ENCODE results near the gene IL17D. TPM values are rescaled to one million over a fixed set of nuclear protein-coding genes. Genes with fewer than 3 reads are reported as not detected.

The IL17D gene
- total RNA-seq, 1 experiment from 2014 or later, result 2.2 TPM

GRCh38 chr13:20767309-20767943 lies 63.9 kb downstream of the IL17D start:
- no peak for TF ChIP-seq CTCF (IDR thresholded peaks at IDR 0.05; ENCODE audit: insufficient read depth in 1 of 2, low read depth in 1 of 2, low read length in 1 of 2, severe bottlenecking in 1 of 2, unreplicated experiment in 1 of 2)
- H3K4me1 ChIP-seq, result no peaks in the 10 kb centered on the region
- H3K27me3 ChIP-seq (replicated peaks; ENCODE audit: control insufficient read depth, insufficient read depth, low read length), result no peaks in the 10 kb centered on the region
- ChIA-PET POLR2A (interaction anchor here (0.6 kb wide), 1 partner anchor 169 kb away, joined by 7 read pairs; no protein-coding TSS in a partner anchor), CTCF (interaction anchor here (0.6 kb wide), 1 partner anchor 32 kb away, joined by 7 read pairs; no protein-coding TSS in a partner anchor)
- Mint-ChIP-seq H3K27ac (ENCODE audit: unreplicated experiment) (no peak overlapping the region), H3K4me1 (ENCODE audit: low read depth, unreplicated experiment) (peaks cover 12% of the 10 kb centered on the region), H3K27me3 (ENCODE audit: insufficient read depth, unreplicated experiment) (no peaks in the 10 kb centered on the region), H3K9me3 (ENCODE audit: unreplicated experiment) (peaks cover 22% of the 10 kb centered on the region), H3K4me3 (ENCODE audit: unreplicated experiment) (no peak overlapping the region), H3K36me3 (ENCODE audit: insufficient read depth, unreplicated experiment) (peaks cover 21% of the 10 kb centered on the region)
- H3K36me3 ChIP-seq (ENCODE audit: control insufficient read depth, insufficient read depth, low read length), result no peaks in the 10 kb centered on the region
- DNase-seq, result no peak
- H3K4me3 ChIP-seq (ENCODE audit: low read depth, low read length), result no peak overlapping the region
- BruUV-seq (replicated peaks), result no TSS peak
- intact Hi-C loops (cut with micrococcal nuclease; ENCODE audit: unreplicated experiment), result no loop called here
- peaks cover 8% of the 10 kb centered on the region for H3K9me3 ChIP-seq

- intact Hi-C loops (cut with micrococcal nuclease; ENCODE audit: unreplicated experiment), result no loop called here
- no TSS peak for BruUV-seq (replicated peaks)
- no peaks in the 10 kb centered on the region for H3K27me3 ChIP-seq (replicated peaks; ENCODE audit: control insufficient read depth, insufficient read depth, low read length)
- no peaks in the 10 kb centered on the region for H3K36me3 ChIP-seq (ENCODE audit: control insufficient read depth, insufficient read depth, low read length)
- Mint-ChIP-seq H3K27ac (ENCODE audit: unreplicated experiment) (no peak overlapping the region), H3K4me1 (ENCODE audit: low read depth, unreplicated experiment) (peaks cover 16% of the 10 kb centered on the region), H3K9me3 (ENCODE audit: unreplicated experiment) (peaks cover 22% of the 10 kb centered on the region), H3K4me3 (ENCODE audit: unreplicated experiment) (no peak overlapping the region), H3K36me3 (ENCODE audit: insufficient read depth, unreplicated experiment) (peaks cover 38% of the 10 kb centered on the region), H3K27me3 (ENCODE audit: insufficient read depth, unreplicated experiment) (no peaks in the 10 kb centered on the region)
- H3K4me1 ChIP-seq, result no peaks in the 10 kb centered on the region
- H3K4me3 ChIP-seq (ENCODE audit: low read depth, low read length), result no peak overlapping the region
- ChIA-PET CTCF (interaction anchor here (0.7 kb wide), 1 partner anchor 390 kb away, joined by 3 read pairs; no protein-coding TSS in a partner anchor), POLR2A (no interaction called here)
- H3K9me3 ChIP-seq, result peaks cover 8% of the 10 kb centered on the region
- no peak for TF ChIP-seq CTCF (IDR thresholded peaks at IDR 0.05; ENCODE audit: insufficient read depth in 1 of 2, low read depth in 1 of 2, low read length in 1 of 2, severe bottlenecking in 1 of 2, unreplicated experiment in 1 of 2)
- DNase-seq, result no peak
Measured at GRCh38 chr13:20769091-20769490, 65.6 kb downstream of the IL17D start.

GRCh38 chr13:20769834-20770233 lies 66.3 kb downstream of the IL17D start:
- peaks cover 8% of the 10 kb centered on the region for H3K9me3 ChIP-seq
- peaks cover 39% of the 10 kb centered on the region for H3K36me3 Mint-ChIP-seq (ENCODE audit: insufficient read depth, unreplicated experiment)
- H3K4me3 Mint-ChIP-seq (ENCODE audit: unreplicated experiment), result no peak overlapping the region
- ChIA-PET POLR2A (no interaction called here), CTCF (no interaction called here)
- no peaks in the 10 kb centered on the region for H3K4me1 ChIP-seq
- no peak overlapping the region for H3K4me3 ChIP-seq (ENCODE audit: low read depth, low read length)
- no peak overlapping the region for H3K27ac Mint-ChIP-seq (ENCODE audit: unreplicated experiment)
- H3K27me3 Mint-ChIP-seq (ENCODE audit: insufficient read depth, unreplicated experiment), result no peaks in the 10 kb centered on the region
- TF ChIP-seq CTCF (IDR thresholded peaks at IDR 0.05; ENCODE audit: insufficient read depth in 1 of 2, low read depth in 1 of 2, low read length in 1 of 2, severe bottlenecking in 1 of 2, unreplicated experiment in 1 of 2), result no peak
- peaks cover 22% of the 10 kb centered on the region for H3K9me3 Mint-ChIP-seq (ENCODE audit: unreplicated experiment)
- BruUV-seq (replicated peaks), result no TSS peak
- no peak for DNase-seq
- no peaks in the 10 kb centered on the region for H3K27me3 ChIP-seq (replicated peaks; ENCODE audit: control insufficient read depth, insufficient read depth, low read length)
- intact Hi-C loops (cut with micrococcal nuclease; ENCODE audit: unreplicated experiment), result loop anchor here (5.0 kb wide), 2 partner anchors 38 to 273 kb away; no protein-coding TSS in a partner anchor
- peaks cover 16% of the 10 kb centered on the region for H3K4me1 Mint-ChIP-seq (ENCODE audit: low read depth, unreplicated experiment)
- H3K36me3 ChIP-seq (ENCODE audit: control insufficient read depth, insufficient read depth, low read length), result no peaks in the 10 kb centered on the region

Other genes starting within 250 kb of the IL17D start
- 4.3 and 6.7 TPM in 2 replicates for gene CRYL1, start 177.8 kb upstream of the IL17D start, total RNA-seq (2022)
- gene IFT88, start 136.5 kb upstream of the IL17D start, total RNA-seq (2022), result 12.1 and 12.4 TPM in 2 replicates
- gene EEF1AKMT1, start 70.3 kb downstream of the IL17D start, total RNA-seq (2022), result 8.6 and 9.6 TPM in 2 replicates
- gene XPO4, start 199.0 kb downstream of the IL17D start, total RNA-seq (2022), result 31.3 and 33.3 TPM in 2 replicates

Measured in Caco-2 (cell line).